Uterus (tissue), 2 donors: ENCODE measurements around the gene ANKRD40CL.

Experiments
- CTCF ChIP-seq, 4 experiments: fragments of 200-600 bp in 2 of 4; fragments of 450-650 bp in 2 of 4; sonication (generic) in 2 of 4; IDR thresholded peaks; one replicate each; pipeline ENCODE4 v1.5.1; 2016 to 2019; ENCODE audit warnings: antibody characterized with exemption in 4 of 4, mild to moderate bottlenecking in 2 of 4, moderate library complexity in 1 of 4
- POLR2A ChIP-seq, 2 donors: fragments of 450-650 bp; IDR thresholded peaks; one replicate each; pipeline ENCODE4 v1.6.1; 2016; ENCODE audit warnings: antibody characterized with exemption in 2 of 2, mild to moderate bottlenecking in 1 of 2, moderate library complexity in 1 of 2

- TF ChIP-seq CTCF (IDR thresholded peaks at IDR 0.05), result no peak
- no peak for TF ChIP-seq POLR2A (IDR thresholded peaks at IDR 0.05)
Measured at GRCh38 chr17:50783905-50784304, 16.6 kb upstream of the ANKRD40CL start.
